CD14-positive monocyte (primary cell): ENCODE results near the gene FAM234A. TPM values are rescaled to one million over a fixed set of nuclear protein-coding genes. Genes with fewer than 3 reads are reported as not detected.

Experiments used
- DNase-seq, 3 donors: peaks; one replicate each; pipeline ENCODE4 v3.0.0-alpha.2; 2011 to 2022
- H2AFZ ChIP-seq: 2 replicates; pipeline ENCODE4 v1.6.0; 2012; ENCODE audit warnings: mild to moderate bottlenecking, low read depth, low read length, inconsistent platforms; ENCODE audit not compliant: insufficient read depth, poor library complexity, severe bottlenecking
- H3K27ac ChIP-seq, 2 donors: 1 replicate in 1 of 2; 2 replicates in 1 of 2; pipeline ENCODE4 v1.5.1; 2012 to 2013; ENCODE audit warnings: low read length in 2 of 2, control low read depth in 1 of 2, inconsistent platforms in 1 of 2, low read depth in 1 of 2, mild to moderate bottlenecking in 1 of 2
- H3K27me3 ChIP-seq, 2 donors: one replicate each; pipeline versions ENCODE4 v1.6.0 to v1.6.1; 2011 to 2013; ENCODE audit warnings: low read length in 2 of 2; ENCODE audit not compliant: control insufficient read depth in 2 of 2, insufficient read depth in 2 of 2
- H3K36me3 ChIP-seq, 2 donors: replicated peaks in 1 of 2; 1 replicate in 1 of 2; 2 replicates in 1 of 2; pipeline versions ENCODE4 v1.5.1 to v1.6.1; 2012 to 2013; ENCODE audit warnings: low read length in 2 of 2, control low read depth in 1 of 2, inconsistent platforms in 1 of 2, mild to moderate bottlenecking in 1 of 2; ENCODE audit not compliant: insufficient read depth in 2 of 2, control insufficient read depth in 1 of 2
- H3K4me1 ChIP-seq, 2 donors: 1 replicate in 1 of 2; 2 replicates in 1 of 2; pipeline versions ENCODE4 v1.5.1 to v1.6.1; 2012 to 2013; ENCODE audit warnings: low read length in 2 of 2, control low read depth in 1 of 2, inconsistent platforms in 1 of 2, mild to moderate bottlenecking in 1 of 2, moderate library complexity in 1 of 2; ENCODE audit not compliant: insufficient read depth in 2 of 2, control insufficient read depth in 1 of 2
- H3K4me2 ChIP-seq: replicated peaks from 2 replicates; pipeline ENCODE3; 2012; ENCODE audit warnings: low read length, moderate library complexity, mild to moderate bottlenecking; ENCODE audit not compliant: poor library complexity, severe bottlenecking; ENCODE audit errors: extremely low read depth
- H3K4me3 ChIP-seq, 3 experiments: fragments of 200-600 bp in 1 of 3; sonication (generic) in 1 of 3; replicated peaks in 1 of 3; 1 replicate in 2 of 3; 2 replicates in 1 of 3; pipeline ENCODE4 v1.5.1; 2011 to 2013; ENCODE audit warnings: low read length in 3 of 3, mild to moderate bottlenecking in 3 of 3, control low read depth in 2 of 3, low read depth in 2 of 3, inconsistent platforms in 1 of 3, moderate library complexity in 1 of 3
- H3K79me2 ChIP-seq: 2 replicates; pipeline ENCODE4 v1.6.0; 2012; ENCODE audit warnings: mild to moderate bottlenecking, control low read depth, inconsistent platforms, low read length, moderate library complexity; ENCODE audit not compliant: insufficient read depth
- H3K9ac ChIP-seq: 2 replicates; pipeline ENCODE4 v1.6.0; 2017; ENCODE audit warnings: low read length, mild to moderate bottlenecking; ENCODE audit not compliant: insufficient read depth, poor library complexity, severe bottlenecking
- H3K9me3 ChIP-seq, 2 donors: replicated peaks in 1 of 2; 1 replicate in 1 of 2; 2 replicates in 1 of 2; pipeline versions ENCODE4 v1.5.1 to v1.6.1; 2012 to 2013; ENCODE audit warnings: low read length in 2 of 2, control low read depth in 1 of 2; ENCODE audit not compliant: control insufficient read depth in 1 of 2, insufficient read depth in 1 of 2
- H4K20me1 ChIP-seq: 2 replicates; pipeline ENCODE4 v1.6.0; 2012; ENCODE audit warnings: mild to moderate bottlenecking, low read length, control low read depth, moderate library complexity; ENCODE audit not compliant: insufficient read depth
- H3K27ac Mint-ChIP-seq, 7 donors: one replicate each; pipeline ENCODE4 v1.8.0; 2020; ENCODE audit warnings: mild to moderate bottlenecking in 7 of 7, mixed read lengths in 7 of 7, moderate library complexity in 6 of 7, inconsistent platforms in 2 of 7
- H3K27me3 Mint-ChIP-seq, 3 donors: one replicate each; pipeline ENCODE4 v1.8.0; 2021 to 2022; ENCODE audit warnings: low read depth in 3 of 3, mild to moderate bottlenecking in 3 of 3, mixed read lengths in 3 of 3, moderate library complexity in 3 of 3, inconsistent platforms in 1 of 3
- H3K36me3 Mint-ChIP-seq, 2 donors: one replicate each; pipeline ENCODE4 v1.8.0; 2020; ENCODE audit warnings: mixed read lengths in 2 of 2, inconsistent platforms in 1 of 2, mild to moderate bottlenecking in 1 of 2
- H3K4me1 Mint-ChIP-seq: one replicate; pipeline ENCODE4 v1.8.0; 2020; ENCODE audit warnings: mild to moderate bottlenecking, mixed read lengths
- H3K4me3 Mint-ChIP-seq, 2 donors: one replicate each; pipeline ENCODE4 v1.8.0; 2020; ENCODE audit warnings: mild to moderate bottlenecking in 2 of 2, mixed read lengths in 2 of 2, moderate library complexity in 1 of 2
- H3K9me3 Mint-ChIP-seq, 7 donors: one replicate each; pipeline ENCODE4 v1.8.0; 2020 to 2022; ENCODE audit warnings: mixed read lengths in 7 of 7, mild to moderate bottlenecking in 6 of 7, moderate library complexity in 6 of 7, inconsistent platforms in 2 of 7
- CTCF ChIP-seq: fragments of 200-600 bp; IDR thresholded peaks from one replicate; pipeline ENCODE4 v1.8.0; 2022; ENCODE audit warnings: antibody characterized with exemption, mild to moderate bottlenecking
- WGBS: methylation state at CpG from one replicate; pipeline ENCODE4 v1.1.5; 2013; ENCODE audit warnings: missing lambda C conversion rate; ENCODE audit not compliant: insufficient coverage; 5-methylcytosine and 5-hydroxymethylcytosine counted together
- intact Hi-C, 2 donors: fragments of 100-400 bp; cut with micrococcal nuclease; formaldehyde crosslinking; loops; one replicate each; pipeline versions ENCODE4 v1.15.0 to v1.15.1; 2023
- polyA plus RNA-seq, 3 donors: library from polyadenylated mRNA; depleted of rRNA in 1 of 3; unstranded in 2 of 3; stranded (reverse) in 1 of 3; fragments of 300-500 nt in 2 of 3; fragments of >200 nt in 1 of 3; fragmentation: Illumina TruSeq in 2 of 3; gene quantifications; 1 replicate in 2 of 3; 2 replicates in 1 of 3; pipeline ENCODE4 v1.2.3, GENCODE V29; 2012 to 2021

The FAM234A gene
- polyA plus RNA-seq, 3 donors: 22.5 to 40.4 (median 25.1) TPM

- peaks cover 49 to 91% of the 10 kb centered on the region in 2 donors for H3K36me3 Mint-ChIP-seq
These were observed 67.3 kb downstream of the FAM234A start for GRCh38 chr16:301950-302349.

DNA sequence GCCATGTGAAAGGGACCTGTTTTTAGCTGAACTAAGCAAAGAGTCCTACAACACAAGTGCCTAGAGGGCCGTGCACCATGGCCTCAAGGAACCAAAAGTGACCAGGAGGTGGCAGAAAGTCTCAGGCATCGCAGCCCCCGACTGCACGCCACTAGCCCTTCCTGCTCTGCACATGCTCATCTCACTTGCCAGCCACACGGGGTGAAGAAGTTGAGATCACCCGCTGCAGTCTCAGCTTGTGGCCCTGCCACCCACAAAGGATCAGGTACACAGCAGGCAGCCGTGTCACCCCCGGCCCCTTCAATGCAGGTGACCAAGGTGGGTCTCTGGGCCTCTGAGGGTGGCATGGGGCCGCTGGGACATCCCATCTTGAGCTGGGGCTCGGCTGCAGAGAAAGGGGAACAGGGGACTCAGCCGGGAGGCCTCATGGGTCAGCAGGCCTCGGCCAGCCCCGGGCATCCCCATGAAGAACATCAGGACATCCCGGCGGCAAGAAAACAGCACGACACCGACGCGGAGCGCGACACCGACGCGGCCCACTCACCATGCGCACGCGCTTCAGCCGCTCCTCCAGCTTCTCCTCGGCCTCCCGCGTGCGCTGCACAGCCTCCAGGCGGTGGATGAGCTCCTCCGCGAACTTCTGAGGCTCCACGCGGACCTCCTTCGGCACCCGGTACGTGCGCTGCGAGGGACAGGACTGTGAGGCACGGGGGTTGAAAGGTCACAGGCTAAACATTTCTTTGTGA is 69.3 kb downstream of the FAM234A start:
- H3K4me1 Mint-ChIP-seq: no peaks in the 10 kb centered on the region
- no peaks in the 10 kb centered on the region for H3K9me3 ChIP-seq
- no peaks in the 10 kb centered on the region for H3K27me3 ChIP-seq
- DNase-seq: peak; percentile 33 to 43 (median 41)
- no peak overlapping the region for H3K4me3 ChIP-seq
- peak; percentile 22 for TF ChIP-seq CTCF
- H3K27me3 Mint-ChIP-seq: peaks cover 0 to 1% (median 0%) of the 10 kb centered on the region in 3 donors
- H3K4me2 ChIP-seq: no peak overlapping the region
- no peaks in the 10 kb centered on the region for H3K79me2 ChIP-seq
- peaks cover 58 to 93% of the 10 kb centered on the region in 2 donors for H3K36me3 Mint-ChIP-seq
- peaks cover 56 to 80% of the 10 kb centered on the region in 2 donors for H3K36me3 ChIP-seq
- H3K27ac Mint-ChIP-seq: peak overlapping the region in 6 of 7 donors; percentile 34 to 74 (median 55)
- no peak overlapping the region for H2AFZ ChIP-seq
- WGBS: 87% methylated on average over 33 of the region's 43 CpGs
- no peaks in the 10 kb centered on the region for H4K20me1 ChIP-seq
- no peak overlapping the region for H3K4me3 Mint-ChIP-seq
- no peak overlapping the region for H3K27ac ChIP-seq
- H3K9me3 Mint-ChIP-seq: no peaks in the 10 kb centered on the region
- no peak overlapping the region for H3K9ac ChIP-seq
- intact Hi-C loops: loop anchor here in 1 of 2 donors (5.0 kb wide), 1 partner anchor 48 kb away; the partner anchor contains the start of gene AXIN1
- no peaks in the 10 kb centered on the region for H3K4me1 ChIP-seq

More at GRCh38 chr16:301950-302349, 67.3 kb downstream of the FAM234A start:
- no peaks in the 10 kb centered on the region for H3K4me1 ChIP-seq
- H3K27ac ChIP-seq: no peak overlapping the region
- H3K4me3 ChIP-seq: no peak overlapping the region
- TF ChIP-seq CTCF: no peak
- Mint-ChIP-seq H3K4me1 (no peaks in the 10 kb centered on the region), H3K27ac (no peak overlapping the region), H3K27me3 (peaks cover 0 to 1% (median 0%) of the 10 kb centered on the region in 3 donors), H3K9me3 (no peaks in the 10 kb centered on the region), H3K4me3 (no peak overlapping the region)
- H4K20me1 ChIP-seq: no peaks in the 10 kb centered on the region
- H3K9ac ChIP-seq: no peak overlapping the region
- no peak for DNase-seq
- 98% methylated on average over 10 of the region's 13 CpGs for WGBS
- intact Hi-C loops: loop anchor here in 1 of 2 donors (5.0 kb wide), 1 partner anchor 50 kb away; the partner anchor contains the start of gene AXIN1
- H3K4me2 ChIP-seq: no peak overlapping the region
- H3K27me3 ChIP-seq: no peaks in the 10 kb centered on the region
- H3K36me3 ChIP-seq: peaks cover 51 to 80% of the 10 kb centered on the region in 2 donors
- no peaks in the 10 kb centered on the region for H3K9me3 ChIP-seq
- no peak overlapping the region for H2AFZ ChIP-seq
- H3K79me2 ChIP-seq: no peaks in the 10 kb centered on the region
